Adrenal gland (tissue), 12 donors: ENCODE results near the gene SRSF6. TPM values are rescaled to one million over a fixed set of nuclear protein-coding genes. Genes with fewer than 3 reads are reported as not detected.

Experiments used
- DNase-seq, 7 donors: peaks; one replicate each; pipeline ENCODE4 v3.0.0-alpha.2; 2019 to 2020
- H3K27ac ChIP-seq, 5 donors: fragments of 200-600 bp; sonication (generic) in 4 of 5; 1 replicate in 3 of 5; 2 replicates in 2 of 5; pipeline versions ENCODE4 v1.5.1 to v1.8.0; 2016 to 2020; ENCODE audit warnings: mild to moderate bottlenecking in 1 of 5
- H3K27me3 ChIP-seq: fragments of 200-600 bp; 2 replicates; pipeline ENCODE4 v1.8.0; 2021
- H3K36me3 ChIP-seq, 2 donors: fragments of 200-600 bp; replicated peaks in 1 of 2; 1 replicate in 1 of 2; 2 replicates in 1 of 2; pipeline versions ENCODE4 v1.5.1 to v1.8.0; 2018 to 2022
- H3K4me1 ChIP-seq, 2 donors: fragments of 200-600 bp; replicated peaks in 1 of 2; 1 replicate in 1 of 2; 2 replicates in 1 of 2; pipeline versions ENCODE4 v1.5.1 to v1.8.0; 2018 to 2021
- H3K4me3 ChIP-seq, 4 donors: fragments of 200-600 bp; sonication (generic) in 3 of 4; one replicate each; pipeline ENCODE4 v1.5.1; 2016 to 2018
- H3K9me3 ChIP-seq, 3 donors: fragments of 200-600 bp; sonication (generic) in 1 of 3; replicated peaks in 1 of 3; 1 replicate in 2 of 3; 2 replicates in 1 of 3; pipeline versions ENCODE4 v1.5.1 to v1.8.0; 2016 to 2021
- POLR2A ChIP-seq, 2 donors: fragments of 450-650 bp; IDR thresholded peaks; one replicate each; pipeline ENCODE4 v1.6.1; 2017; ENCODE audit warnings: antibody characterized with exemption in 2 of 2, mild to moderate bottlenecking in 2 of 2, moderate library complexity in 1 of 2
- WGBS, 4 donors: extraction: QIAGEN DNeasy Blood & Tissue Kit in 2 of 4; methylation state at CpG; one replicate each; pipeline versions ENCODE4 v1.1.5 to v1.1.7; 2013 to 2017; 5-methylcytosine and 5-hydroxymethylcytosine counted together
- intact Hi-C, 2 donors: fragments of 100-400 bp; cut with DNase I; formaldehyde crosslinking; loops; one replicate each; pipeline versions ENCODE4 v1.14.1 to v1.15.0; 2022 to 2023
- polyA plus RNA-seq, 3 donors: library from polyadenylated mRNA; stranded (reverse); fragments of 200-250 nt in 2 of 3; fragments of 350-450 nt in 1 of 3; fragmentation: Illumina TruSeq in 1 of 3; extraction: RNeasy Lipid Tissue Mini Kit (QIAGEN cat#74804) in 1 of 3; gene quantifications; one replicate each; pipeline ENCODE4 v1.2.3, GENCODE V29; 2013 to 2014
- total RNA-seq, 9 donors: library from RNA; depleted of rRNA in 4 of 9; stranded (reverse); fragments of >200 nt in 4 of 9; fragments of 120-200 nt in 1 of 9; fragmentation: NEBNext Ultra II Directional in 1 of 9; extraction: Animal tissue kit (Norgen Biotek cat#: 25700) in 1 of 9; gene quantifications; one replicate each; pipeline versions ENCODE4 v1.1.0 to v1.2.4, GENCODE V29; 2013 to 2023
- TF ChIP-seq, protein P1 (sequence below), 6 experiments: fragments of 450-650 bp in 4 of 6; fragments of 200-600 bp in 2 of 6; sonication (generic) in 1 of 6; IDR thresholded peaks; 1 replicate in 5 of 6; 2 replicates in 1 of 6; pipeline versions ENCODE4 v1.5.1 to v1.8.0; 2016 to 2021; ENCODE audit warnings: antibody characterized with exemption in 6 of 6, mild to moderate bottlenecking in 2 of 6, moderate library complexity in 1 of 6
- donor health status: healthy with polysubstance abuse.
- donor health status: Bipolar disorder and iron deficiency.
- donor health status: DM: yes; HTN: yes; CAD: no.
- donor health status: DM: no; HTN: no; CAD: no.
- donor health status: DM: no; HTN: no; CAD: no.
- donor health status: DM: yes; HTN: yes; CAD: no.

Gene SRSF6
- total and polyA plus RNA-seq, 12 donors, result 42.7 to 188 (median 153) TPM

GRCh38 chr20:43463527-43464218 lies 6.0 kb downstream of the SRSF6 start:
- 67 to 76% (median 72%) methylated on average over 3 of the region's 3 CpGs for WGBS, 4 donors
- Histone ChIP-seq H3K27ac (no peak overlapping the region), H3K27me3 (no peaks in the 10 kb centered on the region), H3K4me1 (peaks cover 11 to 37% of the 10 kb centered on the region in 2 donors), H3K36me3 (peaks cover 0 to 76% of the 10 kb centered on the region in 2 donors), H3K4me3 (no peak overlapping the region), H3K9me3 (no peaks in the 10 kb centered on the region)
- TF ChIP-seq, protein P1, sequence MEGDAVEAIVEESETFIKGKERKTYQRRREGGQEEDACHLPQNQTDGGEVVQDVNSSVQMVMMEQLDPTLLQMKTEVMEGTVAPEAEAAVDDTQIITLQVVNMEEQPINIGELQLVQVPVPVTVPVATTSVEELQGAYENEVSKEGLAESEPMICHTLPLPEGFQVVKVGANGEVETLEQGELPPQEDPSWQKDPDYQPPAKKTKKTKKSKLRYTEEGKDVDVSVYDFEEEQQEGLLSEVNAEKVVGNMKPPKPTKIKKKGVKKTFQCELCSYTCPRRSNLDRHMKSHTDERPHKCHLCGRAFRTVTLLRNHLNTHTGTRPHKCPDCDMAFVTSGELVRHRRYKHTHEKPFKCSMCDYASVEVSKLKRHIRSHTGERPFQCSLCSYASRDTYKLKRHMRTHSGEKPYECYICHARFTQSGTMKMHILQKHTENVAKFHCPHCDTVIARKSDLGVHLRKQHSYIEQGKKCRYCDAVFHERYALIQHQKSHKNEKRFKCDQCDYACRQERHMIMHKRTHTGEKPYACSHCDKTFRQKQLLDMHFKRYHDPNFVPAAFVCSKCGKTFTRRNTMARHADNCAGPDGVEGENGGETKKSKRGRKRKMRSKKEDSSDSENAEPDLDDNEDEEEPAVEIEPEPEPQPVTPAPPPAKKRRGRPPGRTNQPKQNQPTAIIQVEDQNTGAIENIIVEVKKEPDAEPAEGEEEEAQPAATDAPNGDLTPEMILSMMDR (IDR thresholded peaks at IDR 0.05), result no peak
- no peak for TF ChIP-seq POLR2A (IDR thresholded peaks at IDR 0.05)
- intact Hi-C loops, result no loop called here
- DNase-seq, result no peak

DNA sequence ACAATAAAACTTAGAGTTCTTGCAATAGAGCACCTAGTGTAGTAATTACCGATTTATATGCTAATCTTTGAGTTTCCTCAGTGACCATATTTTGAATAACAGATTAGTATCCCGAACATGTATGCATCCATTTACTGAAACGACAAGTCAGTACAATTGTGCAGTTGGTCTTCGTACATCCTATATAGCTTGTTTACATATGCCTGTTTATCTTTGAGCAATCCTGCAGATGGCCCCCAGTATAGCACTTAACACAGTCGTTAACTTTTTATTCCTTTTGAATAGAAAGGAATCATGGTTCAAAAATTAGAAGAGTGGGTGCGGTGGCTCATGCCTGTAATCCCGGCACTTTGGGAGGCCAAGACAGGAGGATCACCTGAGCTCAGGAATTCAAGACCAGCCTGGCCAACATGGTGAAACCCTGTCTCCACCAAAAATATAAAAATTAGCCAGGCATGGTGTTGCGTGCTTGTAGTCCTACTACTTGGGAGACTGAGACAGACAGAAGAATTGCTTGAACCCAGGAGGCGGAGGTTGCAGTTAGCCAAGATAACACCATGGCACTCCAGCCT lies 6.6 kb downstream of the SRSF6 start:
- no peak for TF ChIP-seq POLR2A (IDR thresholded peaks at IDR 0.05)
- TF ChIP-seq, protein P1 (IDR thresholded peaks at IDR 0.05), result no peak
- intact Hi-C loops, result no loop called here
- Histone ChIP-seq H3K4me1 (peaks cover 5 to 31% of the 10 kb centered on the region in 2 donors), H3K27ac (no peak overlapping the region), H3K4me3 (no peak overlapping the region), H3K27me3 (no peaks in the 10 kb centered on the region), H3K36me3 (peaks cover 0 to 73% of the 10 kb centered on the region in 2 donors), H3K9me3 (no peaks in the 10 kb centered on the region)
- WGBS, 4 donors, result 90 to 97% (median 94%) methylated on average over 9 of the region's 9 CpGs
- peak in 2 of 7 donors; percentile 9 to 28 for DNase-seq

- no peak overlapping the region for H3K27ac ChIP-seq
- H3K9me3 ChIP-seq, result no peaks in the 10 kb centered on the region
- peaks cover 0 to 24% of the 10 kb centered on the region in 2 donors for H3K4me1 ChIP-seq
- peaks cover 0 to 60% of the 10 kb centered on the region in 2 donors for H3K36me3 ChIP-seq
- no peaks in the 10 kb centered on the region for H3K27me3 ChIP-seq
- intact Hi-C loops, result no loop called here
- WGBS, 4 donors, result 96 to 100% (median 98%) methylated on average over 2 of the region's 2 CpGs
- TF ChIP-seq, protein P1 (IDR thresholded peaks at IDR 0.05), result no peak
- no peak for TF ChIP-seq POLR2A (IDR thresholded peaks at IDR 0.05)
- H3K4me3 ChIP-seq, result no peak overlapping the region
- DNase-seq, result peak in 1 of 7 donors; percentile 5
These were observed 7.9 kb downstream of the SRSF6 start for GRCh38 chr20:43465625-43465943.

DNA sequence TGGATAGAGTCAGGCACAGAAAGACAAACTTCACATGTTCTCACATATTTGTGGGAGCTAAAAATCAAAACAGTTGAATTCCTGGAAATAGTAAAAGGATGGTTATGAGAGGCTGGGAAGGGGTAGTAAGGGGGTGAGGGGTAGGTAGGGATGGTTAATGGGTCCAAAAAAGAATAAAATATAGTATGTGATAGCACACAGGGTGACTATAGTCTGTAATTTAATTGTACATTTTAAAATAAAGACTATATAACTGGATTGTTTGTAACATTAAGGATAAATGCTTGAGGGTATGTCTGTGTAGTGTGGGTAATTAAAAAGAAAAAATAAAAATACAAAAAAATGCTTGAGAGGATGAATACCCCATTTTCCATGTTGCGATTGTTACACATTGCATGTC lies 9.9 kb downstream of the SRSF6 start:
- Histone ChIP-seq H3K27me3 (no peaks in the 10 kb centered on the region), H3K4me3 (no peak overlapping the region), H3K4me1 (peaks cover 0 to 5% of the 10 kb centered on the region in 2 donors), H3K36me3 (peaks cover 0 to 41% of the 10 kb centered on the region in 2 donors), H3K9me3 (no peaks in the 10 kb centered on the region), H3K27ac (no peak overlapping the region)
- TF ChIP-seq POLR2A (IDR thresholded peaks at IDR 0.05), result no peak
- TF ChIP-seq, protein P1 (IDR thresholded peaks at IDR 0.05), result no peak
- intact Hi-C loops, result no loop called here
- WGBS, 4 donors, result 95 to 100% (median 99%) methylated on average over 1 of the region's 1 CpG
- no peak for DNase-seq
